Measurements from ENCODE around the gene BCL2A1. TPM values are rescaled to one million over a fixed set of nuclear protein-coding genes. Genes with fewer than 3 reads are reported as not detected.
A peak's percentile ranks its signal among the peaks of the same experiment; 100 is the strongest.

BCL2A1 gene
- total and polyA plus RNA-seq, 10 of the 15 experiments (the other 5 are each of a cell fraction or from before 2014, with no cell fraction given) = 181 to 570 (median 321) TPM

GRCh38 chr15:79962178-79962577 is 8.8 kb downstream of the BCL2A1 start:
- peak overlapping the region; percentile 28 for H3K4me3 ChIP-seq
- H4K20me1 ChIP-seq (ENCODE audit: control insufficient read depth, insufficient read depth) = no peaks in the 10 kb centered on the region
- in situ Hi-C loops (cut with MboI) = no loop called here
- H3K27me3 ChIP-seq (replicated peaks in 1 of 2; ENCODE audit: control insufficient read depth in 2 of 2, insufficient read depth in 2 of 2, low read length in 1 of 2) = no peaks in the 10 kb centered on the region
- FAIRE-seq (peak; percentile 23), ATAC-seq (peak; percentile 53), DNase-seq (ENCODE audit: low read depth, low spot score) (no peak)
- ChIA-PET POLR2A (interaction anchor here (0.8 to 3.3 kb wide), 7 partner anchors 8 to 56 kb away, joined by 3 to 14 read pairs (median 4); partner anchors contain the start of gene BCL2A1), RAD21 (ENCODE audit: unreplicated experiment) (interaction anchor here (1.0 to 8.3 kb wide), 10 partner anchors 8 to 97 kb away, joined by 3 to 48 read pairs (median 4); partner anchors contain the start of genes BCL2A1 and ZFAND6), CTCF (interaction anchor here (1.0 to 3.5 kb wide), 5 partner anchors 9 to 59 kb away, joined by 3 to 12 read pairs (median 4); partner anchors contain the start of gene BCL2A1), SMC1A (ENCODE audit: uncharacterized antibody, unreplicated experiment) (interaction anchor here (1.0 to 8.0 kb wide), 7 partner anchors 9 to 56 kb away, joined by 3 to 85 read pairs (median 5); partner anchors contain the start of gene BCL2A1)
- H3K4me1 ChIP-seq (ENCODE audit: control insufficient read depth, insufficient read depth, low read length) = peaks cover 2% of the 10 kb centered on the region; the same call in 1 of the 2 replicates
- H3K36me3 ChIP-seq (ENCODE audit: control insufficient read depth in 2 of 2, insufficient read depth in 2 of 2, low read length in 1 of 2) = peaks cover 0 to 3% of the 10 kb centered on the region in 2 experiments; a peak in 2 of 4 replicates
- peak overlapping the region; percentile 49; the same call in 1 of the 2 replicates for H3K9ac ChIP-seq (ENCODE audit: control insufficient read depth, insufficient read depth, low read length)
- peak overlapping the region; percentile 72 for H3K27ac ChIP-seq (ENCODE audit: control insufficient read depth, insufficient read depth)
- no peaks in the 10 kb centered on the region; the same call in 2 of the 3 replicates for H3K9me3 ChIP-seq (replicated peaks; ENCODE audit: control insufficient read depth, insufficient read depth, low read length)
- H3K4me2 ChIP-seq (ENCODE audit: control insufficient read depth, insufficient read depth) = peak overlapping the region; percentile 95
- intact Hi-C loops (cut with micrococcal nuclease; ENCODE audit: unreplicated experiment) = no loop called here
- BruUV-seq (replicated peaks) = no TSS peak
- H2AFZ ChIP-seq (ENCODE audit: control insufficient read depth, low read depth, low read length) = peak overlapping the region; percentile 55
- under 1% methylated on average over 6 of the region's 6 CpGs for WGBS (ENCODE audit: insufficient coverage, insufficient replicate concordance, low lambda C conversion rate, missing lambda C conversion rate)
- H3K79me2 ChIP-seq (ENCODE audit: control insufficient read depth, insufficient read depth, low read length) = peaks cover 61% of the 10 kb centered on the region
- TF ChIP-seq FOXK2 (IDR thresholded peaks at IDR 0.05) (no peak), ZBED1 (IDR thresholded peaks at IDR 0.05; ENCODE audit: borderline replicate concordance) (peak; percentile 58; the same call in 1 of the 2 replicates), IKZF2 (IDR thresholded peaks at IDR 0.05) (peak; percentile 9 to 52; a peak in 1 of 4 replicates), POLR2AphosphoS5 (IDR thresholded peaks at IDR 0.05; ENCODE audit: low read length) (peak; percentile 65), DPF2 (IDR thresholded peaks at IDR 0.05) (peak; percentile 14; the same call in 1 of the 2 replicates), SKIL (IDR thresholded peaks at IDR 0.05; ENCODE audit: low read depth, poor library complexity, severe bottlenecking) (peak; percentile 36), HDGF (IDR thresholded peaks at IDR 0.05) (0 out of 2 replicates have a peak, but pooled peaks have one; percentile 36), POLR2A (IDR thresholded peaks at IDR 0.05; ENCODE audit: low read depth, low read length) (peak; percentile 37; the same call in 1 of the 2 replicates), KDM1A (IDR thresholded peaks at IDR 0.05; ENCODE audit: borderline replicate concordance) (no peak), EED (IDR thresholded peaks at IDR 0.05; ENCODE audit: low read depth) (no peak), HDAC2 (IDR thresholded peaks at IDR 0.05) (no peak), CREB1 (IDR thresholded peaks at IDR 0.05; ENCODE audit: low read depth) (peak; percentile 34; the same call in 1 of the 2 replicates), ATF7 (IDR thresholded peaks at IDR 0.05; ENCODE audit: low read depth) (peak; percentile 55), CREM (IDR thresholded peaks at IDR 0.05; ENCODE audit: low read depth) (peak; percentile 44; the same call in 1 of the 2 replicates), RB1 (IDR thresholded peaks at IDR 0.05; ENCODE audit: borderline replicate concordance) (no peak), STAT3 (IDR thresholded peaks at IDR 0.05; ENCODE audit: low read depth, low read length) (no peak), ETV6 (conservative IDR thresholded peaks at IDR 0.05 in 1 of 2, IDR thresholded peaks at IDR 0.05 in 1 of 2; ENCODE audit: borderline replicate concordance in 1 of 2, low read depth in 1 of 2) (peak in 1 of 2 experiments; percentile 93; a peak in 2 of 4 replicates), NFIC (IDR thresholded peaks at IDR 0.05; ENCODE audit: low read depth, low read length) (peak; percentile 40; the same call in 1 of the 2 replicates), SPI1 (IDR thresholded peaks at IDR 0.05; ENCODE audit: borderline replicate concordance, insufficient read depth, low read depth, low read length) (peak; percentile 20; the same call in 1 of the 2 replicates)
- TF ChIP-seq, protein P1, sequence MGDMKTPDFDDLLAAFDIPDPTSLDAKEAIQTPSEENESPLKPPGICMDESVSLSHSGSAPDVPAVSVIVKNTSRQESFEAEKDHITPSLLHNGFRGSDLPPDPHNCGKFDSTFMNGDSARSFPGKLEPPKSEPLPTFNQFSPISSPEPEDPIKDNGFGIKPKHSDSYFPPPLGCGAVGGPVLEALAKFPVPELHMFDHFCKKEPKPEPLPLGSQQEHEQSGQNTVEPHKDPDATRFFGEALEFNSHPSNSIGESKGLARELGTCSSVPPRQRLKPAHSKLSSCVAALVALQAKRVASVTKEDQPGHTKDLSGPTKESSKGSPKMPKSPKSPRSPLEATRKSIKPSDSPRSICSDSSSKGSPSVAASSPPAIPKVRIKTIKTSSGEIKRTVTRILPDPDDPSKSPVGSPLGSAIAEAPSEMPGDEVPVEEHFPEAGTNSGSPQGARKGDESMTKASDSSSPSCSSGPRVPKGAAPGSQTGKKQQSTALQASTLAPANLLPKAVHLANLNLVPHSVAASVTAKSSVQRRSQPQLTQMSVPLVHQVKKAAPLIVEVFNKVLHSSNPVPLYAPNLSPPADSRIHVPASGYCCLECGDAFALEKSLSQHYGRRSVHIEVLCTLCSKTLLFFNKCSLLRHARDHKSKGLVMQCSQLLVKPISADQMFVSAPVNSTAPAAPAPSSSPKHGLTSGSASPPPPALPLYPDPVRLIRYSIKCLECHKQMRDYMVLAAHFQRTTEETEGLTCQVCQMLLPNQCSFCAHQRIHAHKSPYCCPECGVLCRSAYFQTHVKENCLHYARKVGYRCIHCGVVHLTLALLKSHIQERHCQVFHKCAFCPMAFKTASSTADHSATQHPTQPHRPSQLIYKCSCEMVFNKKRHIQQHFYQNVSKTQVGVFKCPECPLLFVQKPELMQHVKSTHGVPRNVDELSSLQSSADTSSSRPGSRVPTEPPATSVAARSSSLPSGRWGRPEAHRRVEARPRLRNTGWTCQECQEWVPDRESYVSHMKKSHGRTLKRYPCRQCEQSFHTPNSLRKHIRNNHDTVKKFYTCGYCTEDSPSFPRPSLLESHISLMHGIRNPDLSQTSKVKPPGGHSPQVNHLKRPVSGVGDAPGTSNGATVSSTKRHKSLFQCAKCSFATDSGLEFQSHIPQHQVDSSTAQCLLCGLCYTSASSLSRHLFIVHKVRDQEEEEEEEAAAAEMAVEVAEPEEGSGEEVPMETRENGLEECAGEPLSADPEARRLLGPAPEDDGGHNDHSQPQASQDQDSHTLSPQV (IDR thresholded peaks at IDR 0.05) = 0 out of 2 replicates have a peak, but pooled peaks have one; percentile 34

Measured in GM12878 (cell line).